ENCODE data around the gene NAP1L5.
A peak's percentile ranks its signal among the peaks of the same experiment; 100 is the strongest.

Gene NAP1L5

DNA sequence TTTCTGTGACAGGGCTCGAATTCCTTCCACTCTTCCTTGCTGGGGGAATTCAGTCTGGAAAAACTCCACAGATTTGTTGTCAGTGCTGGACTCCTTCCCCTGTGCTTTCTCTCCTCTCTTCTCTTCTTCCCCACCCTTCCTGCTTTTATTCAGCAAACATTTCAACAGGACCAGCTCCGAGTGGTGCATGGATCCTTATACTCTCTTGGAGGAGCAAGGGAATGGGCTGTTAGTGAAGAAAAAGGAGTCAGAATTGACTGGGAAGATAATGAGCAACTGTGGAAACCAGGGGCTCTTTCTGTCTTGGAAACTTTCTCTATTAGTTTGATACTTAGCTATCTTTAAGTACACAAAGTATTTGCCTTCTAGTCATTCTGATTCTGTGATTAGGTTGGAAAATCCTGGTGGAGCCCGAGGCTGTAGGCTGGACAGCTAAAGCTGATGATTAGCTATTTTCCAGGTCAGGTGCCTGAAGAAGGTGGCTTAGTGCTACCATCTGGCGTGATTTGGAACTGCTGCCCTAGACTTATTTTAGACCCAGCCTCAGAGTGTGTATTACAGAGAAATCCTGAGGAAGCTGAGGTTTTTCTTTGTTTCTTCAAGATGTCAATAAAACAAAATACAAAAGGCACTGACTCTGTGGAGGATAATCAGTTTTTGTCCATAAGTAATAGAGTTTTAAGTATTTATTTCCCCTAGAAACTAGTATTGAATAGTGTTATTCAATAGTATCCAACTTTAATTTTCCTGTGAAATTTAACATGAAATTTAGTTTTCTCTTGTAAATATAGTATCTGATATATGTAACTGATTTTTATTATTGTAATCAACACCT lies 38.4 kb downstream of the NAP1L5 start:
- DNase-seq, result peak; percentile 33

- DNase-seq, result no peak
These were observed 42.4 kb downstream of the NAP1L5 start for GRCh38 chr4:88655226-88655625.

GRCh38 chr4:88653371-88653946 lies 44.2 kb downstream of the NAP1L5 start:
- DNase-seq, result no peak

DNA sequence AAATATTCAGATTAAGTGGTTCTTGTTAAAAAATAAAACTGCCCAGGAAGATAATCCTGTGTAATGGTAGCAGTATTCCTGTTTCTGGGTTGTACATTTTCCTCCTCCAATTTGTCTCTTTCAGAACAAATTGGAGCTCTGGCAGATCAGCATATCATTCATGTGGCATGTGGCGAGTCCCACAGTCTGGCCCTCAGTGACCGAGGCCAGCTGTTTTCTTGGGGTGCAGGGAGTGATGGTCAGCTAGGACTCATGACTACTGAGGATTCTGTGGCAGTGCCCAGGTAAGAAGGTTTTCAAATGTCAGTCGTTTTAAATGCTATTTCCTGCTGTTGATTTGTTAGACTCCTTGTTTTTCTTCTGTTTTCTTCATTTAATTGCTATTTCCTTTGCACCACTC lies 47.9 kb downstream of the NAP1L5 start:
- no peak for DNase-seq

DNA sequence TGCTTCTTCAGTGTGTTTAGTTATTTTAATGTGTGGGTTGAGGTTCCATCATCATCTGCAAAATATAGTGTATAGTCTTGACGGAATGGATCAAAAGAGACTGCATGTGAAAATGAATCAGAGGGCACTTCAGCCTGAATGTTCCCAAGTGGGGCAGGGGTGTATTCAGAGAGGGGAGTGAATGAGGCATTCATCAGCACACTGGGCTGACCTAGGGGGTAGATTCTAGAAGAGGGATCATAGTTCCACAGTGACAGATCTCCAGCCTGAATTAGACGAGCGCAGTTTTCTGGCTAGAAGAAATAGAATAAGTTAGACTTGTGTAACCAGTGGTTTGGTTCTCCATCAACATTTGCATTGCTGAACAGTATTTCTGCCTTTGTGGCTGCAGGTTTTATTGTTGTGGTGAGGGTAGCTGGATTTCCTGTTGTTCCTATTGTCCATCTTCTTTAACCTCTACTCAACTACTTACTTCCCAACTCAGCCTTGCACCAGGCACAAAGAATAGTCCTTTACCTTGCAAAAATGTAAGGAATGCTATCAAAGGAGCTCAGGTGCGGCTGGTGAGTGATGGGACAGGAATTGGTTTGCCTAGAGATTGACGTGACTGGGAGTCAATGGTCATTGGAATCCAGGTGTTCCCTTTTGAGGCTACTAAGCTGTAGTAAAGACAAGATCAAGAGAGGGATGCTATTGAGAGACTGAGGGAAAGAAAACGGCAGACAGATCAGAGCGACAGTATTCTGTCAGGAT lies 50.9 kb downstream of the NAP1L5 start:
- DNase-seq, result no peak

- no peak for DNase-seq
These were observed 51.6 kb downstream of the NAP1L5 start for GRCh38 chr4:88645994-88646393.

Measured in activated CD4-positive, alpha-beta T cell treated with anti-CD3 and anti-CD28 coated beads, Interleukin-2, amount 50 U/mL, for 1 hour (primary cell).